Airway epithelial cell (primary cell): ENCODE results near the gene TIRAP. TPM values are rescaled to one million over a fixed set of nuclear protein-coding genes. Genes with fewer than 3 reads are reported as not detected.

Experiments
- total RNA-seq: library from RNA; depleted of rRNA; stranded (reverse); fragments of >200 nt; gene quantifications from 2 replicates; pipeline ENCODE4 v1.2.3, GENCODE V29; 2015

The TIRAP gene, protein sequence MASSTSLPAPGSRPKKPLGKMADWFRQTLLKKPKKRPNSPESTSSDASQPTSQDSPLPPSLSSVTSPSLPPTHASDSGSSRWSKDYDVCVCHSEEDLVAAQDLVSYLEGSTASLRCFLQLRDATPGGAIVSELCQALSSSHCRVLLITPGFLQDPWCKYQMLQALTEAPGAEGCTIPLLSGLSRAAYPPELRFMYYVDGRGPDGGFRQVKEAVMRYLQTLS
- 3.8 and 4.4 TPM in 2 replicates for total RNA-seq

DNA sequence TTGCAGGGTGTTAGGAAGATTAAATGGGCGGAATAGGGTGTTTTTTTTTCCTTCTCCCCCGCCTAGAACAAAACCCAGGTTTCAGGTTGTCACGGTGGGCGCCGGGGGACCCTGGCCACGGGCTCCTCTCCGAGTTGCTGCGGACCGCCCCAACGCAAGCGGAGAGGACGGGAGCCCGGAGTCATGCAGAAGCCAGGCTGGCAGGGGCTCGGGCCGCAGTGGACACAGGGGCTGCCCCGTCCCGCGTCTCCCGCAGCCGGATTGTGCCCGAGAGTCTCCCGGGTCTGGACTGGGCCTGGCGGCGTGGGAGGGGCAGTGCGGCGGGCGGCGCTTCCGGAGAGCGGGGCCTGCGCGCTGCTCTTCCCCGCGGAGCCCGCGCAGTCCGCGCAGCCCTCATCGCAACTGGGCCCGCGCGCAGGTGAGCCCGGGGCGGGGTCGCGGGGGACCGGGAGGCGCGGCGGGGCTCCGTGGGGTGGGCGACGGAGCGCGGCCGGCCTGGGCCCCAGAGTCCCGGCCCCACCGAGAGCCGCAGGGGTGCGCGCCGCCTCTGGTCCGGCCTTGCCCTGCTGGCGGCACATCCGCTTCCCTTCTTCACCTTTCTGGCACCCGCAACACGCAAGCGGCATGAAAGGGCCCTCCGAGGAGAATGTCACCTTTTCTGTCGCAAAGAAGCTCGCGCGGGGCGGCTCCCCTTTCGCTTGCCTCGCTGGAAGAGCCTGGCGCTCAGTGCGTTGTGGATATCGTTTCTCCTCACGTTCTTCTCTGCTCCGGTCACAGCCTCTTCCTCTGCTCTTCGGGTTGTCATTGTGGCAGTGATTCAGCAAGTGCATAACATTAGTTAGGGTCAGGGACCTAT, at the start of gene TIRAP:
Gene TIRAP, plus strand, starts transcription at position 358 of the 856 bp plus-strand sequence. CDS start 7,802 bp downstream, outside the sequence.

DNA sequence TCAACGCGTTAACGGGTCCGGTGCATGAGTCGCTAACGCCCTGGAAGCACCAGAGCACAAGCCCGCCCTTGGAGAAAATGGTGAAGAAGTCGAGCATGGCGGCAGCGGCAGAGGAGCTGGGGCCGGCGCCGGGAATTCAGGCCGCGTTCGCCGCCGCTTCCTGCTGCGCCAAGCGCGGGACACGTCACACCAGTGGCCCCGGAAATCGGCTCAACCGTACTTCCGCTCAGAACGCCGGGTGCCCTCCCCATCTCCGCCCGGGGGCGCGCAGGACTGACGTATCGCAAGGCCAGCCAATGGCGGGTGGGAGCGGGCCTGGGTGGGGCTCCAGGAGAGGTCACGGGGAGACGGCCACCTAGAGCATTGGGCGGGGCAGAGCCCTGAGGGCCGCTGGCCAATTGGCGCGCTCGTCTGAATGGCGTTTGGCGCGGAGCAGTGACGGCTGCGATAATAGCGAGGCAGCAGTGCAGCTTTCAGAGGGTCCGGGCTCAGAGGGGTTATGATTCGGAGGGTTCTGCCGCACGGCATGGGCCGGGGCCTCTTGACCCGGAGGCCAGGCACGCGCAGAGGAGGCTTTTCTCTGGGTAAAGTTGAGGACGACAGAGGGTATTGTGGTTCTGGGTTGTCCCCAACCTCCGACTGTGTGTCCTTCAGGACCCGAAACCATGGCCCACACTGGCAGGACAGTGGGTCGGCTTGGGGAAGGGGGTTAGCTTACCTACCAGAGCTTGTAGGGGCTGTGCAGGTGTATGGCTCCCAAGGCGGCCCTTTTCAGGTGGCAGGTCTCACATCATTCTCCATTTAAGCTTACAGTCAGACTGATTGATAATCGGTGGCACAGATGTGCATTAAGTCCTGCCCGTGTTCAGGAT, 13.9 kb upstream of the TIRAP start, which contains the start of the genes FOXRED1 and SRPRA:
Gene FOXRED1, plus strand, starts transcription at position 447 of the 872 bp plus-strand sequence. Its CDS starts 53 bp downstream, at position 500.
Gene SRPRA, minus strand, starts transcription at position 188 of the 872 bp plus-strand sequence. Its CDS starts 91 bp downstream, at position 97.

DNA sequence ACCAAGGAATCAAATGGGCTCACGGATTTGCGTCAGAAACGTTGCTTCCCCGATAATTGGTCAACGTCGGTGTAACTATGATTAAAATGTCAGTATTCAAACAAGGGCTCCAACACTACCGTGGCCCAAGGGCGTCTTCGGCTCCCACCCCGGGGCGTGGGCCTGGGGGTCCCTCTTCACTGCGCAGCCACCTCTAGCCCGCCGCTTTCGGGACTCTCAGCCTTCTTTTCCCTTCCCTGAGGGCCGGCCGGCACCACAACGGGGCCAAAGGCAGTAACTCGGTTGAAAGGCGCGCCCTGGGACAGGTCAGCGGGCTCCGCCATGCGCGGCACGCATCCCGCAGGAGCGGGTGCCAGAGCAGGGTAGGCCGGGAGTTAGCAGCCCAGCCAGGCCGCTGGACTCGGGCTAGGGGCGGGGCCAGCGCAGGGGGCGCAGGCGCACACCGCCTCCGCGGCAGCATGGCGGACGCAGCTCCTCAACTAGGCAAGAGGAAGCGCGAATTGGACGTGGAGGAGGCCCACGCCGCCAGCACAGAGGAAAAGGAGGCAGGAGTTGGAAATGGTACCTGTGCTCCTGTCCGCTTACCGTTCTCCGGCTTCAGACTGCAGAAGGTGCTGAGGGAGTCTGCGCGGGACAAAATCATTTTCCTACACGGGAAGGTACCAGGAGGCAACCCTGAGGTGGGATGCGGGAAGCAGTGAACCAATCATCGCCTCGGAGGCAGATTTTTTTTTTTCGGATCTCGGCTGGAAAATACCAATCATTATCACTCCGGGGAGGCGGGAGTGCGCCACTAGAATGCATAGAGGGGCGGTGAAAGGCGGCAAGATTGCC, 20.9 kb downstream of the TIRAP start, which contains the start of gene DCPS:
Gene DCPS, plus strand, starts transcription at position 438 of the 834 bp plus-strand sequence. Its CDS starts 21 bp downstream, at position 459.

Other genes with a start within 250 kb of the TIRAP start
- 1.6 and 3.8 TPM in 2 replicates for gene CDON, start 220.2 kb upstream of the TIRAP start, total RNA-seq
- gene RPUSD4, start 71.4 kb upstream of the TIRAP start, total RNA-seq = 14.9 and 15.3 TPM in 2 replicates
- 10.4 and 11.6 TPM in 2 replicates for gene FAM118B, start 71.3 kb upstream of the TIRAP start, total RNA-seq
- 64.7 and 72.8 TPM in 2 replicates for gene SRPRA, start 14.2 kb upstream of the TIRAP start, total RNA-seq
- 16.1 and 31.8 TPM in 2 replicates for gene FOXRED1, start 13.9 kb upstream of the TIRAP start, total RNA-seq
- gene DCPS, start 21.0 kb downstream of the TIRAP start, total RNA-seq = 24.1 and 27.5 TPM in 2 replicates
- 18.4 and 21.8 TPM in 2 replicates for gene ST3GAL4, start 72.6 kb downstream of the TIRAP start, total RNA-seq